Immature natural killer cell (primary cell): ENCODE results near the gene SRF. TPM values are rescaled to one million over a fixed set of nuclear protein-coding genes. Genes with fewer than 3 reads are reported as not detected.

Source experiments
- DNase-seq, 3 donors: peaks; one replicate each; pipeline ENCODE4 v3.0.0; 2022; ENCODE audit warnings: mixed read lengths in 1 of 3
- H3K27ac Mint-ChIP-seq, 6 donors: one replicate each; pipeline ENCODE4 v1.8.0; 2020; ENCODE audit warnings: mixed read lengths in 6 of 6, mild to moderate bottlenecking in 5 of 6, inconsistent platforms in 4 of 6, moderate library complexity in 3 of 6
- H3K27me3 Mint-ChIP-seq, 3 donors: one replicate each; pipeline ENCODE4 v1.8.0; 2020 to 2021; ENCODE audit warnings: low read depth in 3 of 3, mild to moderate bottlenecking in 3 of 3, mixed read lengths in 3 of 3, moderate library complexity in 3 of 3, inconsistent platforms in 1 of 3
- H3K36me3 Mint-ChIP-seq, 3 donors: one replicate each; pipeline ENCODE4 v1.8.0; 2020; ENCODE audit warnings: mixed read lengths in 3 of 3, inconsistent platforms in 2 of 3, mild to moderate bottlenecking in 2 of 3
- H3K4me1 Mint-ChIP-seq, 2 donors: one replicate each; pipeline ENCODE4 v1.8.0; 2020; ENCODE audit warnings: inconsistent platforms in 2 of 2, mild to moderate bottlenecking in 2 of 2, mixed read lengths in 2 of 2, moderate library complexity in 1 of 2
- H3K4me3 Mint-ChIP-seq, 5 donors: one replicate each; pipeline ENCODE4 v1.8.0; 2020; ENCODE audit warnings: mild to moderate bottlenecking in 5 of 5, mixed read lengths in 5 of 5, inconsistent platforms in 3 of 5, moderate library complexity in 3 of 5
- H3K9me3 Mint-ChIP-seq, 6 donors: one replicate each; pipeline ENCODE4 v1.8.0; 2020; ENCODE audit warnings: mild to moderate bottlenecking in 6 of 6, mixed read lengths in 6 of 6, inconsistent platforms in 4 of 6, moderate library complexity in 3 of 6
- polyA plus RNA-seq, 3 donors: library from polyadenylated mRNA; unstranded; fragments of 300-500 nt; fragmentation: Illumina TruSeq; gene quantifications; one replicate each; pipeline ENCODE4 v1.2.3, GENCODE V29; 2021

The SRF gene
- polyA plus RNA-seq, 3 donors from 2014 or later, result 4.8 to 7.3 (median 5.2) TPM

- H3K4me3 Mint-ChIP-seq, result no peak overlapping the region
- peak overlapping the region in 1 of 6 donors; percentile 21 for H3K27ac Mint-ChIP-seq
- H3K36me3 Mint-ChIP-seq, result peaks cover 17 to 35% (median 18%) of the 10 kb centered on the region in 3 donors
- H3K9me3 Mint-ChIP-seq, result no peaks in the 10 kb centered on the region
- peaks cover 0 to 4% (median 2%) of the 10 kb centered on the region in 3 donors for H3K27me3 Mint-ChIP-seq
- DNase-seq, result no peak
- H3K4me1 Mint-ChIP-seq, result peaks cover 13 to 16% of the 10 kb centered on the region in 2 donors
Measured at GRCh38 chr6:43219814-43220213, 48.7 kb downstream of the SRF start.

GRCh38 chr6:43220439-43220951 lies 49.4 kb downstream of the SRF start:
- H3K27ac Mint-ChIP-seq, result no peak overlapping the region
- H3K27me3 Mint-ChIP-seq, result peaks cover 0 to 4% (median 2%) of the 10 kb centered on the region in 3 donors
- no peak overlapping the region for H3K4me3 Mint-ChIP-seq
- H3K9me3 Mint-ChIP-seq, result no peaks in the 10 kb centered on the region
- H3K36me3 Mint-ChIP-seq, result peaks cover 12 to 29% (median 14%) of the 10 kb centered on the region in 3 donors
- no peak for DNase-seq
- H3K4me1 Mint-ChIP-seq, result peaks cover 16 to 17% of the 10 kb centered on the region in 2 donors

- peak overlapping the region in 2 of 6 donors; percentile 24 to 69 for H3K27ac Mint-ChIP-seq
- H3K27me3 Mint-ChIP-seq, result peaks cover under 1 to 4% (median 2%) of the 10 kb centered on the region in 3 donors
- H3K4me3 Mint-ChIP-seq, result no peak overlapping the region
- H3K36me3 Mint-ChIP-seq, result peaks cover 7 to 24% (median 12%) of the 10 kb centered on the region in 3 donors
- DNase-seq, result no peak
- peaks cover 16 to 17% of the 10 kb centered on the region in 2 donors for H3K4me1 Mint-ChIP-seq
- H3K9me3 Mint-ChIP-seq, result no peaks in the 10 kb centered on the region
Measured at GRCh38 chr6:43221046-43221972, 50.2 kb downstream of the SRF start.

GRCh38 chr6:43222418-43223059 lies 51.5 kb downstream of the SRF start:
- no peak for DNase-seq
- Mint-ChIP-seq H3K27me3 (peaks cover 2 to 4% (median 2%) of the 10 kb centered on the region in 3 donors), H3K27ac (peak overlapping the region in 5 of 6 donors; percentile 35 to 95 (median 64)), H3K36me3 (peaks cover 7 to 18% (median 7%) of the 10 kb centered on the region in 3 donors), H3K9me3 (no peaks in the 10 kb centered on the region), H3K4me1 (peaks cover 16 to 17% of the 10 kb centered on the region in 2 donors), H3K4me3 (no peak overlapping the region)

- DNase-seq, result no peak
- Mint-ChIP-seq H3K4me1 (peaks cover 17 to 18% of the 10 kb centered on the region in 2 donors), H3K9me3 (no peaks in the 10 kb centered on the region), H3K27ac (peak overlapping the region in 5 of 6 donors; percentile 35 to 95 (median 81)), H3K36me3 (peaks cover 7 to 14% (median 7%) of the 10 kb centered on the region in 3 donors), H3K4me3 (no peak overlapping the region), H3K27me3 (peaks cover 2 to 7% (median 2%) of the 10 kb centered on the region in 3 donors)
Measured at GRCh38 chr6:43223175-43223574, 52.1 kb downstream of the SRF start.

GRCh38 chr6:43226192-43226851 lies 55.3 kb downstream of the SRF start:
- H3K4me1 Mint-ChIP-seq, result peaks cover 22 to 28% of the 10 kb centered on the region in 2 donors
- peaks cover 0 to 3% (median 0%) of the 10 kb centered on the region in 3 donors for H3K36me3 Mint-ChIP-seq
- no peak overlapping the region for H3K4me3 Mint-ChIP-seq
- H3K27ac Mint-ChIP-seq, result peak overlapping the region in 3 of 6 donors; percentile 17 to 77 (median 63)
- H3K27me3 Mint-ChIP-seq, result peaks cover 2 to 8% (median 3%) of the 10 kb centered on the region in 3 donors
- DNase-seq, result no peak
- no peaks in the 10 kb centered on the region for H3K9me3 Mint-ChIP-seq

GRCh38 chr6:43228951-43229802 lies 58.1 kb downstream of the SRF start, which contains the start of gene DNPH1:
DNPH1 (minus strand) TSS chr6:43229481; CDS start chr6:43229456, 25 bp downstream.
- H3K27ac Mint-ChIP-seq, result peak within 1 kb of the TSS in 5 of 6 donors; percentile 58 to 86 (median 71)
- peak within 1 kb of the TSS; percentile 82 to 90 (median 88) for H3K4me3 Mint-ChIP-seq
- no peaks in the 10 kb centered on the region for H3K9me3 Mint-ChIP-seq
- peaks cover 12 to 22% of the 10 kb centered on the region in 2 donors for H3K4me1 Mint-ChIP-seq
- no peaks in the 10 kb centered on the region for H3K36me3 Mint-ChIP-seq
- peaks cover 5 to 8% (median 8%) of the 10 kb centered on the region in 3 donors for H3K27me3 Mint-ChIP-seq
- peak; percentile 72 to 78 (median 75) for DNase-seq

- peak overlapping the region; percentile 82 to 90 (median 88) for H3K4me3 Mint-ChIP-seq
- H3K27ac Mint-ChIP-seq, result peak overlapping the region in 5 of 6 donors; percentile 58 to 86 (median 71)
- H3K9me3 Mint-ChIP-seq, result no peaks in the 10 kb centered on the region
- no peak for DNase-seq
- no peaks in the 10 kb centered on the region for H3K36me3 Mint-ChIP-seq
- peaks cover 4 to 8% (median 8%) of the 10 kb centered on the region in 3 donors for H3K27me3 Mint-ChIP-seq
- H3K4me1 Mint-ChIP-seq, result peaks cover 6 to 15% of the 10 kb centered on the region in 2 donors
Measured at GRCh38 chr6:43229803-43230620, 58.9 kb downstream of the SRF start.

GRCh38 chr6:43231053-43231452 lies 60.0 kb downstream of the SRF start:
- Mint-ChIP-seq H3K4me1 (peaks cover 6 to 11% of the 10 kb centered on the region in 2 donors), H3K36me3 (no peaks in the 10 kb centered on the region), H3K4me3 (peak overlapping the region in 2 of 5 donors; percentile 21 to 26), H3K27ac (no peak overlapping the region), H3K9me3 (no peaks in the 10 kb centered on the region), H3K27me3 (peaks cover 4 to 13% (median 8%) of the 10 kb centered on the region in 3 donors)
- DNase-seq, result no peak
